T1000 (cell line): ENCODE data around the gene CHSY1.

Source experiments
- DNase-seq: peaks from one replicate; lab custom pipeline; 2025; ENCODE audit warnings: mixed read lengths; lab: John Stamatoyannopoulos, UW

Gene CHSY1

GRCh38 chr15:101210466-101210865 lies 41.4 kb downstream of the CHSY1 start:
- no peak for DNase-seq

- DNase-seq, result no peak
Observed at GRCh38 chr15:101210058-101210457, 41.8 kb downstream of the CHSY1 start.

- no peak for DNase-seq
Observed at GRCh38 chr15:101209285-101209845, 42.5 kb downstream of the CHSY1 start.

GRCh38 chr15:101207867-101208288 lies 44.0 kb downstream of the CHSY1 start:
- no peak for DNase-seq

- no peak for DNase-seq
Observed at GRCh38 chr15:101206176-101206591, 45.7 kb downstream of the CHSY1 start.

- no peak for DNase-seq
Observed at GRCh38 chr15:101204739-101205535, 46.9 kb downstream of the CHSY1 start.

GRCh38 chr15:101203607-101204189 lies 48.1 kb downstream of the CHSY1 start:
- DNase-seq, result no peak

- DNase-seq, result no peak
Observed at GRCh38 chr15:101203029-101203573, 48.7 kb downstream of the CHSY1 start.

- peak; percentile 92 for DNase-seq
Observed at GRCh38 chr15:101201411-101202174, 50.3 kb downstream of the CHSY1 start.

GRCh38 chr15:101200181-101200580 lies 51.7 kb downstream of the CHSY1 start:
- DNase-seq, result no peak

GRCh38 chr15:101198800-101199199 lies 53.0 kb downstream of the CHSY1 start:
- no peak for DNase-seq

GRCh38 chr15:101198031-101198575 lies 53.7 kb downstream of the CHSY1 start:
- DNase-seq, result no peak

- DNase-seq, result no peak
Observed at GRCh38 chr15:101194546-101195125, 57.2 kb downstream of the CHSY1 start.

- DNase-seq, result no peak
Observed at GRCh38 chr15:101193806-101194545, 57.9 kb downstream of the CHSY1 start.

GRCh38 chr15:101193120-101193644 lies 58.7 kb downstream of the CHSY1 start:
- DNase-seq, result no peak

- no peak for DNase-seq
Observed at GRCh38 chr15:101192081-101192480, 59.8 kb downstream of the CHSY1 start.

- no peak for DNase-seq
Observed at GRCh38 chr15:101191242-101191641, 60.6 kb downstream of the CHSY1 start.

GRCh38 chr15:101190092-101190595 lies 61.7 kb downstream of the CHSY1 start:
- DNase-seq, result no peak

- DNase-seq, result no peak
Observed at GRCh38 chr15:101189409-101190091, 62.3 kb downstream of the CHSY1 start.
